Measurements from ENCODE around the gene ERAS. TPM values are rescaled to one million over a fixed set of nuclear protein-coding genes. Genes with fewer than 3 reads are reported as not detected.

The ERAS gene
- total and polyA plus RNA-seq, 12 donors, result 0.11 to 0.20 TPM; not detected in 10

DNA sequence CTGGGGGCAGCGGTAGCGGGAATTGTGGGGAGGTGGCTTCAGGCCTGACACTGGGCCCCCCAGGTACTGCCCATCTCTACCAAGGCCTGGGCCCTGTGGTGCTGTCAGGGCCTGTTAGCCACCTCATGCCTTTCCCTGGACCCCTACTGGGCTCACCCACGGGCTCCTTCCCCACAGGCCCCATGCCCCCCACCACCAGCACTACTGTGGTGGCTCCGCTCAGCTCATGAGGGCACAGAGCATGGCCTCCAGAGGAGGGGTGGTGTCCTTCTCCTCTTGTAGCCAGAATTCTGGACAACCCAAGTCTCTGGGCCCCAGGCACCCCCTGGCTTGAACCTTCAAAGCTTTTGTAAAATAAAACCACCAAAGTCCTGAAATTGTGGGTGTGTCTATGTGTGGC lies 32.4 kb upstream of the ERAS start:
- Histone ChIP-seq H3K27ac (no peak overlapping the region), H3K4me3 (no peak overlapping the region), H3K4me1 (replicated peaks in 1 of 2) (no peaks in the 10 kb centered on the region), H3K36me3 (replicated peaks in 1 of 2) (no peaks in the 10 kb centered on the region), H3K9me3 (replicated peaks in 1 of 3) (no peaks in the 10 kb centered on the region), H3K27me3 (no peaks in the 10 kb centered on the region)
- 81 to 100% (median 89%) methylated on average over 2 to 4 of the region's 4 CpGs for WGBS, 4 donors
- DNase-seq, result no peak
- intact Hi-C loops (cut with DNase I), result loop anchor here in 1 of 2 donors (10.0 kb wide), 1 partner anchor 111 kb away; no protein-coding TSS in a partner anchor
- TF ChIP-seq, protein P1, sequence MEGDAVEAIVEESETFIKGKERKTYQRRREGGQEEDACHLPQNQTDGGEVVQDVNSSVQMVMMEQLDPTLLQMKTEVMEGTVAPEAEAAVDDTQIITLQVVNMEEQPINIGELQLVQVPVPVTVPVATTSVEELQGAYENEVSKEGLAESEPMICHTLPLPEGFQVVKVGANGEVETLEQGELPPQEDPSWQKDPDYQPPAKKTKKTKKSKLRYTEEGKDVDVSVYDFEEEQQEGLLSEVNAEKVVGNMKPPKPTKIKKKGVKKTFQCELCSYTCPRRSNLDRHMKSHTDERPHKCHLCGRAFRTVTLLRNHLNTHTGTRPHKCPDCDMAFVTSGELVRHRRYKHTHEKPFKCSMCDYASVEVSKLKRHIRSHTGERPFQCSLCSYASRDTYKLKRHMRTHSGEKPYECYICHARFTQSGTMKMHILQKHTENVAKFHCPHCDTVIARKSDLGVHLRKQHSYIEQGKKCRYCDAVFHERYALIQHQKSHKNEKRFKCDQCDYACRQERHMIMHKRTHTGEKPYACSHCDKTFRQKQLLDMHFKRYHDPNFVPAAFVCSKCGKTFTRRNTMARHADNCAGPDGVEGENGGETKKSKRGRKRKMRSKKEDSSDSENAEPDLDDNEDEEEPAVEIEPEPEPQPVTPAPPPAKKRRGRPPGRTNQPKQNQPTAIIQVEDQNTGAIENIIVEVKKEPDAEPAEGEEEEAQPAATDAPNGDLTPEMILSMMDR (IDR thresholded peaks at IDR 0.05), result no peak

- Histone ChIP-seq H3K9me3 (replicated peaks in 1 of 3) (no peaks in the 10 kb centered on the region), H3K4me1 (replicated peaks in 1 of 2) (no peaks in the 10 kb centered on the region), H3K27ac (no peak overlapping the region), H3K27me3 (no peaks in the 10 kb centered on the region), H3K4me3 (no peak overlapping the region), H3K36me3 (replicated peaks in 1 of 2) (no peaks in the 10 kb centered on the region)
- intact Hi-C loops (cut with DNase I), result loop anchor here in 1 of 2 donors (10.0 kb wide), 1 partner anchor 110 kb away; no protein-coding TSS in a partner anchor
- no peak for DNase-seq
- TF ChIP-seq POLR2A (IDR thresholded peaks at IDR 0.05), result no peak
- TF ChIP-seq, protein P1 (IDR thresholded peaks at IDR 0.05), result no peak
- WGBS, 4 donors, result 82 to 92% (median 85%) methylated on average over 8 to 12 of the region's 12 CpGs
These were observed 31.9 kb upstream of the ERAS start for GRCh38 chrX:48794340-48794910.

GRCh38 chrX:48794911-48795515 lies 31.3 kb upstream of the ERAS start:
- intact Hi-C loops (cut with DNase I), result loop anchor here in 1 of 2 donors (10.0 kb wide), 1 partner anchor 110 kb away; no protein-coding TSS in a partner anchor
- no peaks in the 10 kb centered on the region for H3K36me3 ChIP-seq (replicated peaks in 1 of 2)
- no peaks in the 10 kb centered on the region for H3K27me3 ChIP-seq
- TF ChIP-seq, protein P1 (IDR thresholded peaks at IDR 0.05), result no peak
- no peak for TF ChIP-seq POLR2A (IDR thresholded peaks at IDR 0.05)
- H3K4me3 ChIP-seq, result no peak overlapping the region
- 48 to 74% (median 58%) methylated on average over 3 to 8 of the region's 8 CpGs for WGBS, 4 donors
- H3K9me3 ChIP-seq (replicated peaks in 1 of 3), result no peaks in the 10 kb centered on the region
- H3K27ac ChIP-seq, result no peak overlapping the region
- H3K4me1 ChIP-seq (replicated peaks in 1 of 2), result no peaks in the 10 kb centered on the region
- no peak for DNase-seq

DNA sequence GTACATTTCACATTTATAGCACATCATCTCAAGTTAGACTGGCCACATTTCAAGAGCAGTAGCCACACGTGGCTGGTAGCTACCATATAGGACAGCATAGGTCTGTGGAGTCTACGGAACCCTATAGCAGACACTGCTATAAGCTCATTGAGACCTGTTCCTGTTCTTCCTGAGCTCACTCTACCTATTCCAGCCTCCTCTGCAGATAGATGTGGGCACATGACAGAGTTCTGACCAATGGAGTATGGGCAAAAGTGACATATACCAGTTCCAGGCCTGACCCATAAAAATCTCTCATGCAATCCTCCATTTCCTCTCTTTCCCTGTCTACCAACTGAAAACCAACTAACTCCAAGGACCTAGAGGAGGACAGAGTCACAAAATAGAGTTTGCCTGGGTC lies 28.0 kb upstream of the ERAS start:
- intact Hi-C loops (cut with DNase I), result loop anchor here in 1 of 2 donors (10.0 kb wide), 1 partner anchor 106 kb away; no protein-coding TSS in a partner anchor
- no peak overlapping the region for H3K27ac ChIP-seq
- no peaks in the 10 kb centered on the region for H3K36me3 ChIP-seq (replicated peaks in 1 of 2)
- no peaks in the 10 kb centered on the region for H3K4me1 ChIP-seq (replicated peaks in 1 of 2)
- H3K9me3 ChIP-seq (replicated peaks in 1 of 3), result no peaks in the 10 kb centered on the region
- WGBS, 4 donors, result 72 to 79% (median 77%) methylated on average over 2 of the region's 2 CpGs
- H3K27me3 ChIP-seq, result no peaks in the 10 kb centered on the region
- DNase-seq, result no peak
- no peak for TF ChIP-seq POLR2A (IDR thresholded peaks at IDR 0.05)
- TF ChIP-seq, protein P1 (IDR thresholded peaks at IDR 0.05), result no peak
- no peak overlapping the region for H3K4me3 ChIP-seq
